K562 (cell line): ENCODE data around the gene MCC. TPM values are rescaled to one million over a fixed set of nuclear protein-coding genes. Genes with fewer than 3 reads are reported as not detected.

Experiments
- CREB3 ChIP-seq: fragments of 450-650 bp; conservative IDR thresholded peaks from 2 replicates; pipeline ENCODE4 v1.6.1; 2016; ENCODE audit warnings: missing genetic modification characterization, low read depth, mild to moderate bottlenecking, missing compliant biosample characterization, moderate library complexity
- E2F1 ChIP-seq: sonication (generic); formaldehyde crosslinking; IDR thresholded peaks from 2 replicates; pipeline ENCODE4 v1.8.1; 2023; ENCODE audit warnings: mild to moderate bottlenecking, missing genetic modification reagents, moderate library complexity
- ZNF197 ChIP-seq: fragments of 200-800 bp; sonication (Bioruptor generic); IDR thresholded peaks from 2 replicates; pipeline ENCODE4 v1.6.1; 2016; ENCODE audit warnings: low read depth, missing genetic modification characterization, missing compliant biosample characterization
- ZNF551 ChIP-seq: fragments of 250-450 bp; sonication (Bioruptor Pico); IDR thresholded peaks from 2 replicates; pipeline ENCODE4 v1.5.0; 2021; ENCODE audit warnings: mild to moderate bottlenecking, moderate library complexity
- ZNF77 ChIP-seq: fragments of 250-450 bp; sonication (Bioruptor Pico); IDR thresholded peaks from 2 replicates; pipeline ENCODE4 v1.5.0; 2020
- polyA plus RNA-seq, 8 experiments: library from polyadenylated mRNA; depleted of rRNA in 4 of 8; stranded (reverse) in 5 of 8; unstranded in 3 of 8; fragments of >200 nt; fragmentation: Nextera tagmentation in 2 of 8; fragmentation: Illumina TruSeq in 1 of 8; extraction: Ambion mirVana in 2 of 8; extraction: Trizol in 1 of 8; gene quantifications; 2 replicates each; pipeline versions ENCODE4 v1.2.1 to v1.2.3, GENCODE V29; 2011 to 2014; ENCODE audit warnings: inconsistent platforms in 1 of 8, missing spikeins in 1 of 8
- total RNA-seq, 7 experiments: library from RNA; depleted of rRNA in 6 of 7; stranded (reverse); fragments of >200 nt in 6 of 7; fragmentation: Illumina TruSeq in 2 of 7; extraction: Trizol in 2 of 7; gene quantifications; 2 replicates each; pipeline versions ENCODE4 v1.2.1 to v1.2.3, GENCODE V29; 2011 to 2021; ENCODE audit warnings: low replicate concordance in 1 of 7
- TF ChIP-seq, protein P1 (sequence below): sonication (generic); formaldehyde crosslinking; IDR thresholded peaks from 2 replicates; pipeline ENCODE4 v1.8.0; 2022; ENCODE audit warnings: mild to moderate bottlenecking, low read depth, missing genetic modification reagents

MCC gene
- total and polyA plus RNA-seq, 9 of the 15 experiments (the other 6 are each of a cell fraction or from before 2014, with no cell fraction given), result 0.04 to 0.24 (median 0.06) TPM; not detected in 1

DNA sequence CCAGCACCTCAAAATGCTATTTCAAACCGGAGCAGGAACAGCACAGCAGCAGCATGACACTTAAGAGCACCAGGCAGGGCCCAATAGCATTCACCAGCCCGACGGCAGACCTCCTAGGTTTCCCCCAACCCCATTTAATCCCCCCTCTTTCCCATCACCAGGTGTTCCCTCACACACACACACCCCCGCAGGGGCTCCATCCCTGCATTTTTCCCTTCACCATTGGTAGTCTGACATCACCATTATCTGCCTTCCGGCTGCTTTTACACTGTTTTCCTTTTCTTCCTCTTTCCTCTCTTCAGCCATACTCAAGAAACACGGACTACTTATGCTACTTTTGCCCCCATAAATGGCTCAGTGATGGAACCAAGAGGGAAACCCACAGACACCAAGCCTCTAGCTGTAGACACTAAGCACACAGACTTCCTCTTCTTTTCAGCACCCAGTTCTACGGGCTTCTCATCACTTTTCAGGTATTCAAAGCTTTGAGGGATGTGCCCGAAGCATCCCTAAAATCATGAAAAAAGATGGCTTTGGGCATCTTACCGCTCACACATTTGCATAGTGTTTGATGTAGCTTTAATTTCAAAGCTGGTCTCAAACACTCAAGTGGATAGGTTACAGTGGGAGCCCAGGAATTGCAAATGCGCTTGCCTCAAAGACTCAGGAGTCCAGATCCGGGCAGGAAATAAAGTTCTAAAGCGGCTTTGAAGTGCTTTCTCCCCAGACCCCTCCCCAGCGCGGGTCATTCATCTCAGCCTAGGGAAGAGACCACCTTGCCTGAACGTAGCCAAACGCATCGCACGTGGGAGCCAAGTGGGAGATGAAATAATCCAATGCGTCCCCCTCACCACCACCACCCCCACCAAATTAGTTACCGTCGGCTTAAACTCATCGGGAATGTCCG, 194.9 kb downstream of the MCC start (continued):
- TF ChIP-seq E2F1 (CRISPR knock-in tag) (no peak), ZNF551 (CRISPR knock-in tag) (no peak), CREB3 (tag) (no peak), ZNF77 (no peak), ZNF197 (no peak)
- TF ChIP-seq, protein P1, sequence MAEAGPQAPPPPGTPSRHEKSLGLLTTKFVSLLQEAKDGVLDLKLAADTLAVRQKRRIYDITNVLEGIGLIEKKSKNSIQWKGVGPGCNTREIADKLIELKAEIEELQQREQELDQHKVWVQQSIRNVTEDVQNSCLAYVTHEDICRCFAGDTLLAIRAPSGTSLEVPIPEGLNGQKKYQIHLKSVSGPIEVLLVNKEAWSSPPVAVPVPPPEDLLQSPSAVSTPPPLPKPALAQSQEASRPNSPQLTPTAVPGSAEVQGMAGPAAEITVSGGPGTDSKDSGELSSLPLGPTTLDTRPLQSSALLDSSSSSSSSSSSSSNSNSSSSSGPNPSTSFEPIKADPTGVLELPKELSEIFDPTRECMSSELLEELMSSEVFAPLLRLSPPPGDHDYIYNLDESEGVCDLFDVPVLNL, result no peak
